T-helper 2 cell treated with Interferon-gamma antibody and Interleukin-4, amounts not matched to agents 5 μg/mL and 100 μg/mL, for 36 hours (primary cell): Measurements from ENCODE around the gene C6orf62.
"Not testable (repeated sequence)": the region's sequence is repeated elsewhere in the genome, so short reads cannot be mapped to it uniquely, and the experiment has no call there.

Source experiments
- DNase-seq: peaks from one replicate; pipeline ENCODE4 v3.0.0; 2021; ENCODE audit warnings: low spot score
- H3K27ac Mint-ChIP-seq: one replicate; pipeline ENCODE4 v1.8.0; 2021; ENCODE audit warnings: mild to moderate bottlenecking, mixed read lengths
- H3K27me3 Mint-ChIP-seq: one replicate; pipeline ENCODE4 v1.8.0; 2021; ENCODE audit warnings: low read depth, mixed read lengths
- H3K36me3 Mint-ChIP-seq: one replicate; pipeline ENCODE4 v1.8.0; 2021; ENCODE audit warnings: low read depth, mixed read lengths
- H3K4me1 Mint-ChIP-seq: one replicate; pipeline ENCODE4 v1.8.0; 2021; ENCODE audit warnings: low read depth, mixed read lengths
- H3K4me3 Mint-ChIP-seq: one replicate; pipeline ENCODE4 v1.8.0; 2022; ENCODE audit warnings: mild to moderate bottlenecking, moderate library complexity, mixed read lengths
- H3K9me3 Mint-ChIP-seq: one replicate; pipeline ENCODE4 v1.8.0; 2021; ENCODE audit warnings: mixed read lengths

Gene C6orf62

GRCh38 chr6:24663189-24663588, 55.8 kb downstream of the C6orf62 start:
- no peak for DNase-seq
- no peak overlapping the region for H3K4me3 Mint-ChIP-seq
- H3K9me3 Mint-ChIP-seq: no peaks in the 10 kb centered on the region
- H3K4me1 Mint-ChIP-seq: peaks cover 31% of the 10 kb centered on the region
- H3K27me3 Mint-ChIP-seq: no peaks in the 10 kb centered on the region
- H3K36me3 Mint-ChIP-seq: peaks cover 42% of the 10 kb centered on the region
- no peak overlapping the region for H3K27ac Mint-ChIP-seq

GRCh38 chr6:24662236-24662635, 56.7 kb downstream of the C6orf62 start:
- Mint-ChIP-seq H3K4me1 (peaks cover 27% of the 10 kb centered on the region), H3K27ac (no peak overlapping the region), H3K9me3 (no peaks in the 10 kb centered on the region), H3K27me3 (no peaks in the 10 kb centered on the region), H3K36me3 (peaks cover 49% of the 10 kb centered on the region), H3K4me3 (no peak overlapping the region)
- DNase-seq: no peak

GRCh38 chr6:24661759-24662158, 57.2 kb downstream of the C6orf62 start:
- not testable (repeated sequence) for H3K4me3 Mint-ChIP-seq

GRCh38 chr6:24660105-24660504, 58.8 kb downstream of the C6orf62 start:
- peaks cover 57% of the 10 kb centered on the region for H3K36me3 Mint-ChIP-seq
- DNase-seq: no peak
- peaks cover 32% of the 10 kb centered on the region for H3K4me1 Mint-ChIP-seq
- H3K4me3 Mint-ChIP-seq: no peak overlapping the region
- no peaks in the 10 kb centered on the region for H3K9me3 Mint-ChIP-seq
- no peak overlapping the region for H3K27ac Mint-ChIP-seq
- no peaks in the 10 kb centered on the region for H3K27me3 Mint-ChIP-seq

More at GRCh38 chr6:24661759-24662158, 57.2 kb downstream of the C6orf62 start:
- DNase-seq, H3K9me3 Mint-ChIP-seq, H3K27me3 Mint-ChIP-seq, H3K27ac Mint-ChIP-seq: not testable (repeated sequence)
- Mint-ChIP-seq H3K36me3 (peaks cover 50% of the 10 kb centered on the region), H3K4me1 (peaks cover 25% of the 10 kb centered on the region)

- Mint-ChIP-seq H3K36me3 (peaks cover 54% of the 10 kb centered on the region), H3K27me3 (no peaks in the 10 kb centered on the region), H3K4me1 (peaks cover 28% of the 10 kb centered on the region), H3K27ac (no peak overlapping the region), H3K9me3 (no peaks in the 10 kb centered on the region), H3K4me3 (no peak overlapping the region)
- no peak for DNase-seq
Measured at GRCh38 chr6:24659561-24659960, 59.4 kb downstream of the C6orf62 start.

- DNase-seq: no peak
- no peak overlapping the region for H3K4me3 Mint-ChIP-seq
- H3K9me3 Mint-ChIP-seq: no peaks in the 10 kb centered on the region
- no peaks in the 10 kb centered on the region for H3K27me3 Mint-ChIP-seq
- peaks cover 26% of the 10 kb centered on the region for H3K4me1 Mint-ChIP-seq
- H3K27ac Mint-ChIP-seq: no peak overlapping the region
- peaks cover 50% of the 10 kb centered on the region for H3K36me3 Mint-ChIP-seq
Measured at GRCh38 chr6:24658573-24659560, 60.1 kb downstream of the C6orf62 start.

- peaks cover 44% of the 10 kb centered on the region for H3K36me3 Mint-ChIP-seq
Measured at GRCh38 chr6:24655215-24655614, 63.7 kb downstream of the C6orf62 start.

More at GRCh38 chr6:24655215-24655614, 63.7 kb downstream of the C6orf62 start:
- H3K27ac Mint-ChIP-seq: no peak overlapping the region
- DNase-seq: no peak
- no peak overlapping the region for H3K4me3 Mint-ChIP-seq
- H3K27me3 Mint-ChIP-seq: no peaks in the 10 kb centered on the region
- H3K4me1 Mint-ChIP-seq: peaks cover 14% of the 10 kb centered on the region
- no peaks in the 10 kb centered on the region for H3K9me3 Mint-ChIP-seq
